Posterior cingulate gyrus (tissue), 11 donors: ENCODE data around the gene PRMT2.
A peak's percentile ranks its signal among the peaks of the same experiment; 100 is the strongest.

Experiments
- DNase-seq, 10 donors: peaks; one replicate each; pipeline versions ENCODE4 v3.0.0 to v3.0.0-alpha.2; 2020 to 2021; ENCODE audit warnings: mixed read lengths in 3 of 10
- intact Hi-C: fragments of 100-400 bp; cut with DNase I; formaldehyde crosslinking; loops from one replicate; pipeline ENCODE4 v1.15.1; 2023

Gene PRMT2

DNA sequence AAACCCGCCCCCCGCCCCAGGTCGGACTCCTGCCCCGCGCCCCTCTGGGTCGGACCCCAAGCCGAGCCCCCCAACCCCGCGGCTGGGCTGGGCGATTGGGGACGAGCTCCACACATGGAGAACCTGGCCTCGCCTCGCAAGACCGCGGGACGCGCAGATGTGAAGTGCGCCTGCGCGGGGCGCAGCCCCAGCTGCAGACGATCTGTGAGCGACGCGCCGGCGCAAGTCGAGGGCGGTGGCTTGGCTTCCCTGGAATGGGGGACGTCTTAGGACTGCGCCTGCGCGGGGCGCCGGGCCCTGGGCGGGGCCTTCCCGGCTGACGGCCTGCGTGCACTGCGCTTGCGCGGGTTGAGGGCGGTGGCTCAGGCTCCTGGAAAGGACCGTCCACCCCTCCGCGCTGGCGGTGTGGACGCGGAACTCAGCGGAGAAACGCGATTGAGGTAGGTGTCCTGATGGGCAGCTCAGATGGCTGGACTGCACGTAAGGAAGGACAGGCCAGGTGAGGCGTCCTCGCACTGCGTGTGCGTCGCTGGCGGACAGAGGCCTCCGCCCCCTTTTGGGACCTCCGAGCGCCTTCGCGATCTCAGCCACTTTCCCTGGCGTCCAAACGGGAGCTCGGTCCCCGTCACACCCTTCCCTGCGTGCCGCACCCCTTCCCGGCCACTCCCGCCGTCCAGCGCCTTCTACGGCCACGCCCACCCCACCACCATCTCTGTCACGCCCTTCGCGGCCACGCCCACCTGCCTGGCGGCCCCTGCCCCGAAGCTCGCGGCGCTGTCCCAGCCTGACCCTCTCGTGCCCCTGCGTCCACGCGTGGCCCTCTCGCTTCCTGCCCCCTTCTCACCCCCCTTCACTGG lies at the start of gene PRMT2:
Gene PRMT2 (plus strand): TSS at position 351 of the 857 bp plus-strand sequence. CDS start 1,278 bp downstream, outside the sequence.
- peak; percentile 93 to 99 (median 95) for DNase-seq
- intact Hi-C loops = no loop called here

DNA sequence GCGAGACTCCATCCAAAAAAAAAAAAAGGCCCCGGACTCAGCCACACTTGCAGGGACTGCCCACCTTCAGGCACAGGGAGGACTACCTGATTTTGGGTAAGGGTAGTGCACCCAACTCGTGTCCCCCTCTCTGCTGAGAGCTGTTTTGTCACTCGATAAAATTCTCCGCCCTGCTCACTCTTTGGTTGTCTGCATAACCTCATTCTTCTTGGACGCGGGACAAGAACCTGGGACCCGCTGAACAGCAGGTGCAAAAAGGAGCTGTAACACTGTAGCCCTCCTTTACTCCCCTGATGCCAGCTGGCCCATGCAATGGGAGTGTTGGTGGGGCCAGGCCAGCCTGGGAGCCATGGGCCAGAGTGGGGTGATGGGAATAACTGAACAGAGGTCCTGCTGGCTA lies 41.2 kb upstream of the PRMT2 start:
- DNase-seq = no peak
- intact Hi-C loops = no loop called here

DNA sequence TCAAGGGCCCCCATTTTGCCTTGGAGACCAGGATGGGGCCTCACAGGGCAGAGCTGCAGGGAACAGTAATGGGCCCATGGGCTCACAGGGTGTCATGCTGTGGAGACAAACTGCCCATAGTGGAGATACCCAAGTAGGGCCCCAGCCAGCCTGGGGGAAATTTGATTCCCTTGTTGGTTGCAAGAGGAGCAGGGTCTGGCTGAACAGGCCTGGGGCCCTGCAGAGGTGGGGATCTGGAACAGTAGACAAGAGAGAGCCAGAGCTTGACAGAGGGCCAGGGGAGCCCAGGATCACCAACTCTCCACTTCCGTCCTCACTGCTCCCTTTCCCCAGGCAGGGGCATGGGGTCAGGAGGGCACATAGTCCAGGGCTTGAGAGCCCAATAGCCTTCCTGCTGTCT lies 39.3 kb upstream of the PRMT2 start:
- intact Hi-C loops = no loop called here

DNA sequence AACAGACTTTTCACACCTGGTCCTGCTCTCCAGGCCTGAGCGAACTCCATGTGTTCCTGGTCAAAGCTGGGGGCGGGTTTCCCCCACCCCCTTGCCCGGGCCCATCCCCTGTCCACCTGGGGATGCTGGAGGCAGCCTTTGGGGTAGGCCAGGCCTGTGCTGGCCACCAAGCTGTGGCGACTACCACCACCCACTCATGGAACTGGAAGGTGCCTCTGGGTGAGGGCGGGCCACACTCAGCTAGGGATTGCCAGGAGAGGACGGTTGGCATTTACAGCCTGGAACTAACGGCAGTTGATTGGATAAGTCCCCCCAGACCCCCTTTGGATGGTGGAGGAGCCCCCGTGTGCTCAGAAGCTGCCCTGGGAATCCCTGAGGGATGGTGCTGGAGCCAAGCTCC lies 38.4 kb upstream of the PRMT2 start:
- no peak for DNase-seq
- intact Hi-C loops = no loop called here

More for the DNA sequence above, 39.3 kb upstream of the PRMT2 start:
- DNase-seq = no peak

DNA sequence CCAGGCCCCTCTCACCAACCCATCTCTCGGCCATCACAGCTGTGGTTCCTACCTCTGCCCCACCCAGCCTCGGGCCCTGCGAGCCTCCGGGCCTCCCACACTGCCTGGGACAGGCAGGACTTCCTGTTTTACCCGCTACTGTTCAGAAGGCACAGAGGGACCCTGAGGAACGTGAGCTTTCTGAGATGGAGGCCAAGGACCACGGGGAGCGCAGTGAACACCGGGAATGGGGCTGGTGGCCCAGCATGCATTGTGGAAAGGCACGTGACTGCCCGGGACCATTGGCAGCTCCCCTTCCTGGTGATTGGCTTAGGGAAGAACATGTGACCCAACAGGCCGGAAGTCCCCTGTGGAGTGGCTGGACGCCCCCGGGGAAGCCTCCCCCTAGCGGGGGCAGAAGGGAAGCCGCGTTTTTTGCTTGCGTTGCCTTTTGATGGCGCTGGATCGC lies 37.6 kb upstream of the PRMT2 start:
- DNase-seq = peak in 1 of 10 donors; percentile 53
- intact Hi-C loops = no loop called here

DNA sequence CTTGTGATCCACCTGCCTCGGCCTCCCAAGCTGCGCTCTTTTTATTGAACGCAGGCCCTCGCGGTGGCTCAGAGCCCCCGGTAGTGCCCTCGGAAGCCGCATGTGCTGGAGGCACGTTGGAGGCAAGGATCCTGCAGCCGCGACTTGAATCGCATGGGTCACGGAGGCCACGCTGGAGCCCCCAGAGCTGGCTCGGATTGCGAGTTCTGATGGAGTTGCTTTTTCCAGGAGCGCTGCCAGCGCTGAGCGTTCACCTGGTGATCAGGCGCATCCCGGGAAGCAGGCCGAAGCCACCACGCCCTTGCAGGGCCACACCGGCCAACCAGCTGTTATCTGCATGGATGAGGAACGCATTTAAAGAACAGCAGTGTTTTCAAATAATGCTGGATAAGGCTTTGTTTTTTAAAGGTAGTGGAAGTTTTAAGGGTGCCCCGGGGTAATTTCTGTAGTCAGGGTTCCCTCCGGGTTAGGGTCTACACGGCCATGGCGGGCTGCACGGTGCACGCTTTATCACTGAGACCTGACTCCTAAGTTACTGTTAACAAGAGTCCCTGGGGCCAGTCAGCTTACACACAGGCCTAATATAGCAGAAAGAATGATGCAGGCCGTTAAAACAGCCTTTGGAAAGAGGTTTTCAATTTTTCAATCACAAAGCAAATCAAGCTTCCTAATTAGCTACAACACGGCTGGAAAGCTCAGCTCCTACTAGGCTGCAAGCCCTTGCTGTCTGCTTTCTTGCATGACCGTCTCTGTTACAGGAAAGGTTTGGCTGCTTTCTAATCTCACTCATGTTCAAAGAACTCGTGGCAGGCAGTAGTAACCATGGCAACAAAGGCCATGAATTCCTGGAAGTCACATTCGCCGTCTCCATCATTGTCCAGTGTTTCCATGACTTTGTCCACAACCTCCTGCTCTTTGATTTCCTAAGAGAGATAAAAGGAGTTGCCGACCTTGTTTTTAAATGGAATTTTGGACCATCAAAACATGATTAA lies 36.6 kb upstream of the PRMT2 start:
- intact Hi-C loops = no loop called here
- no peak for DNase-seq

DNA sequence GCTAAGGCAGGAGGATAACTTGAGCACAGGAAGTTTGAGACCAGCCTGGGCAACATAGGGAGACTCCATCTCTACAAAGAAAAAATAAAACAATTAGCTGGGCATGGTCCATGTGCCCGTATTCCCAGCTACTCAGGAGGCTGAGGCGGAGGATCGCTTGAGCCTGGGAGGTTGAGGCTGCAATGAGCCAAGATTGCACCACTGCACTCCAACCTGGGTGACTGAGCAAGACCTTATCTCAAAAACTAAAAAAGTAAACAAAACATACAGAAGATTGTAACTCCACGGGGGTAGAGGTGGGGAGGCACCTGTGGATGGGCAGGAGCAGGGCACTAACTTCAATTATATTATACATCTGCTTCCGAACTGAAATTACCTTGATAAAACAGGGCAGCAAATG lies 35.2 kb upstream of the PRMT2 start:
- intact Hi-C loops = no loop called here
- DNase-seq = no peak

DNA sequence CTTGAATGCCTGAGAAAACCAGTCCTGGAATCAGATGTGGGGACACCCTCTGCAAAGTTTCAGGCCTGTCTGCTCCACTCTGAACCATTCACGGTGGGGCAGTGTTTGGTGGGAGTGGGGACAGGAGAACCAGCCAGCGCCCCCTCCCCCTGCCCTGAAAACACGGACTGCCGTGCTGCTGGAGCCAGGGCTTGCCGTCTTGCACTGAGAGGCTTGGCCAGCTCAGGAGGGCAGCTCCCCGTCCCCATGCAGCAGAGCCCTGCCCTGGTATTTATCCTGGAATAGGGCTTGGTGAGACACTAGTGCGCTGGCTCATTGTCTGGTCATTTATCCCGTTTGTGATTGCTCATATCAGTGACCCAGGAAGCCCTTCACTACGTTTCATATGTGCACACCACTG lies 34.5 kb upstream of the PRMT2 start:
- intact Hi-C loops = no loop called here
- no peak for DNase-seq

DNA sequence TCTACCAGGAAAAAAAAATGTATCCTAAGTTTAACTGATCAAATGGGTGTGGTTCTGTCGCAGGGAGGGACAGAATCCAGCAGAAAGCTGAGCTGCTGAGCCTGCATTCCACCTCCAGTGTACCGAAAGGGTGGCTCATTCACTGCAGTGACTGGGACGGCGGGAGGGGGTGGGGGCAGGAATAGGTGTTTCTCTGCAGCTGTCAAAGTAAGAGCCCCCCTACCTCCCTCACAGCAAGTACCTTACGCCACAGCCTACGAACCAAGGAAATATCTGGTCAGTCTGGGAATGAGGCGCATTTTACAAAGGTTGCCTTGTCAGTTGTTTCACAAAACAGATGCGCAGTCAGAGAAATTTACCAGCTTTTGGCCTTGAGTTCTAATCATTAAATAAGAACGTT lies 32.2 kb upstream of the PRMT2 start:
- intact Hi-C loops = no loop called here
- DNase-seq = peak in 2 of 10 donors; percentile 44 to 55

DNA sequence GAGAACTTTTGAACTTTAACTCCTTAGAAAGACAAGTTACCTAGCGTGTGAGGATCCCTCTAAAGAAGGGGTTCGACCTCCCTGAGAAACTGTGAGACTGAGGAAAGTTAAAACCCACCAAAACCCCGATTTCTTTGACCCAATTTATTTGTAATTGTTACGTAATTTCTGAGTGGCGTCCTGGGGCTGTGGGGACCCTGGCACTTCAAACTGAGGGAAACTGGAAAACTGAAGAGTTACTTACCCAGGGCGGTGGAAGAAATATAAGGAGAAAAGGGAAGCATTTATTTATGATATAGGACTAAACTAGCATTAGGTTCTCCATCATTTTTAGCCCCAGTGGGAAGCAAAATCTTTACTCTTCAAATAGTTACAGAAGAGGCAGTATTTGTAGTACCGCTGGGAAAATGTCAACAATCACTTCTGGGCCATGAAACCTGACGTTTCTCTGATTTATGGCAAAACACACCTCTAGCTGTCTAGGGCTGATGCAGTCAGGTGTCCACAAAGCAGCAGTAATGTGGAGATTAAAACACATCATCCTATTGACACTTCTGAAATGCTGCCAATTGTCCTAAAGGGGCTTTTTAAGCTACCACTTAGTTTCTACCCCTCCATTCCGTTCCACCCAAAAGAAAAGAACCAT lies 31.0 kb upstream of the PRMT2 start:
- intact Hi-C loops = no loop called here
- no peak for DNase-seq

DNA sequence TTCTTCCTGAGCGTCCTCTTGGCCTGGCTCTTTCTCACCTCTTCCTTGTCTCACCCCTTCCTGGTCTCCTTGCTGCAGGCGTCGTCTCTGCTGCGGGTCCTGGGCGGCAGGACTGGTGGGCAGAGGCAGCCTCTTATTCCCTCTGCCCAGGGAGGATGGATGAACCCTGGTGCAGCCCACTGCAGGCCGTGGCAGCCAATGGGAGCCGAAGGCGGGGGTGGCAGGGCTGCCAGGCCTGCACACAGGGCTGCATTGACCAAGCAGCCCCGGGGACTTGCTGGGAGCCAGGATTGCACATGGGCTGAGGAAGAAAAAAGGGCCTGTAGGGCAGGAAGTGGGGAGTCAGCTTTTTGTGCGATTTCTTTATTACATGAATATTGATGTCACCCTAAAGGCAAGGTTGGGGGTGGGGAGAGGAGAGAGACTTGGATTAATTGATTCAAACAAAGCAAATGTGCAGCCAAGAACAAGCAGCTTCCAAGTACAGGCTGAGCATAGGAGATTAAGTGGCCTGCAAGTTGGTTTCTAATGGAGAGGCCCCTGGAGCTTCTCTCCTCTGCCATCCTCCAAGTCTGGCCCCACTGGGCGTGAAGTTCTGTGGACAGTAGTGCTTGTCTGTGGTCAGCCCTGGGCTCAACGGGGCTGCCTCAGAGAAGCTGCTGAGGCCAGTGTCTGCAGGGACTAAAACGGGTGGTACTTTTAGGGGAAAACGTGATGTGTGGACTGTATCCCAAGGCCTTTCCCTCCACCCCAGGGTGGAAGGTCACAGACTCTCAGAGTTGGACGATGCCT lies 30.3 kb upstream of the PRMT2 start, which contains the start of gene S100B:
Gene S100B (minus strand): TSS at position 108 of the 792 bp plus-strand sequence. CDS start 2,667 bp downstream, outside the sequence.
- DNase-seq = peak; percentile 76 to 98 (median 86)
- intact Hi-C loops = no loop called here

DNA sequence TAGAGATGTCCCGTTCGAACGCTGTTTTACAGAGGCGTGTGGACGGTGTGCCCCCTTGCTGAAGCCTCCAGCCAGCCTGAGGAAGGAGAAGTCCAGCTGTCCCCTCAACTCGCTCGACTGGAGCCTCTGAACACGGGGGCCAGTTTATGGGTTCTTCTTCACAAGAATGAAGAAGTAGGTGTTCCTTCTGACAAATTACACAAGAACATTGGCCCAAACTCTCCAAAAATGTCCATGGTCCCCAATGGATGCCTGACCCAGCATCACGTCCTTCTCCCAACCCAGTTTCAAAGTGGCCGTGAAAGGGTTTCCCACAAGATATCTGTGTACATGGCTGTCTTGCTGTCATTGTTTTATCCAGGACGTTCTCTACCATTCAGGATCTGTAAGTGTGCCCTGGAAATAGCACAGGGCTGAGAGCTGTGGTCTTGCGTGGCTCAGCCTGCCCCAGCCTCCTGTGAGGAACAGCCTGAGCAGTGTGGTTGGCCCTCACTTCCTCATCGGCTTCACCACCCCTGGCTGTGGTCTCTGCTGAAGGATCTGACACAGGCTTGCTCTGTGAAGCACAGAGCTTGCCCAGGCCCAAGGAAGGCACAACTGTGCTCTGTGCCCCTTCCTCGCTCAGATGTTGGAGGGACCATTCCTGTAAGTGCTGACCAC lies 29.6 kb upstream of the PRMT2 start:
- intact Hi-C loops = no loop called here
- peak in 3 of 10 donors; percentile 24 to 90 (median 34) for DNase-seq

DNA sequence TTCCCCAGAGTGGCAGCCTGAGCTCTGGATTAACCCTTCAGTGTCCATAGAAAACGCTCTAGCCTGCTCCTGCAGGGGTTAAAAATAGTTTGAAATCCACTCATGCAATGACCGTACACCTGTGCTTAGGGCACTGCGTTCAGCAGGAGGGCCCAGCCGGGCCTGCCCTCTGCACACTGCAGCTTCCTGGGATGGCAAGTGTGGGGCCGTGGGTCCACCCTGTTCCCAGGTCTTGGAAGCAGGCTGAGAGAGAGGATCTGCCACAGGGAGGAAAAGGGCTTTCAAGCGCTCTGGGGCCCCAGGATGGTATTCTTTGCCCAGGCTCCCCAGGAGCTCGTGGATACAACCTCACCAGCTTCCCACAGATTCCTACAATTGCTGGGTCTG lies 29.1 kb upstream of the PRMT2 start:
- intact Hi-C loops = no loop called here
- no peak for DNase-seq

DNA sequence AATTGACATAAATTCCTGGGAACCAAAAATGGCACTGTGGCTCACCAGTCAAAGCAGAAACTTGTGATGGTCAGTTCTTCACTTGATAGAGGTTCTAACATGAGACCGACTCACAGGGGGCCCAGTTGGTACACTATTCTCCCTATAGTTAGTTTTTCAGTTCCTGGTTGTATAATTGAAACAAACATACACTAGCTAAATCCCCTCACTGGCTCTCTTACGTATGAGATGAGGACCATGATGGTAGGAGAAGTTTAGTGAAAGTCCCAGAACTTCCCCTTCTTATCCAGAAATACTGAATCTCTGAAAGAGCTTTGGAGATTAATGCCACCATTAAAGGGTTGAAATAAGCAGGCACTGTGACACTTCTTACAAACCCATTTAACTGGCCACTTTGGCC lies 27.8 kb upstream of the PRMT2 start:
- no peak for DNase-seq
- intact Hi-C loops = no loop called here

DNA sequence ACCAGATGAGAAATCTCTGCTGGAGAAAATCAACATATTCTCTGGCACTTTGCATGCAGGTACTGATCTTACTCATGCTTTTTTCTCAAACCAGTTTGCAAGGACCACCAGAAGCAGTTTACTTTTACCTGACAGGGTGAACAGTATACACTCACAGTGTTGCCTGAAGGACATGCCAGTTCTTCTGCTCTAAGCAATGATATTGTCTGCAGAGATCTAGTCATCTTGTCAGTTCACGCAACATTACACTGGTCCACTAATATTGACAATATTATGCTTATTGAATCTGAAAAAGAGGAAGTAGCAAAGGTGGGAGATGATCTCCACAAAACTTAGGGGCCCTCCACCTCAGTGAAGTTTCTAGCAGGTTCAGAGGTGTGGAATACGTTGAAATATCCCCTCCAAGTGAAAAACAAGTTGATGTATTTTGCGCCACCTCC lies 26.8 kb upstream of the PRMT2 start:
- intact Hi-C loops = no loop called here
- no peak for DNase-seq

DNA sequence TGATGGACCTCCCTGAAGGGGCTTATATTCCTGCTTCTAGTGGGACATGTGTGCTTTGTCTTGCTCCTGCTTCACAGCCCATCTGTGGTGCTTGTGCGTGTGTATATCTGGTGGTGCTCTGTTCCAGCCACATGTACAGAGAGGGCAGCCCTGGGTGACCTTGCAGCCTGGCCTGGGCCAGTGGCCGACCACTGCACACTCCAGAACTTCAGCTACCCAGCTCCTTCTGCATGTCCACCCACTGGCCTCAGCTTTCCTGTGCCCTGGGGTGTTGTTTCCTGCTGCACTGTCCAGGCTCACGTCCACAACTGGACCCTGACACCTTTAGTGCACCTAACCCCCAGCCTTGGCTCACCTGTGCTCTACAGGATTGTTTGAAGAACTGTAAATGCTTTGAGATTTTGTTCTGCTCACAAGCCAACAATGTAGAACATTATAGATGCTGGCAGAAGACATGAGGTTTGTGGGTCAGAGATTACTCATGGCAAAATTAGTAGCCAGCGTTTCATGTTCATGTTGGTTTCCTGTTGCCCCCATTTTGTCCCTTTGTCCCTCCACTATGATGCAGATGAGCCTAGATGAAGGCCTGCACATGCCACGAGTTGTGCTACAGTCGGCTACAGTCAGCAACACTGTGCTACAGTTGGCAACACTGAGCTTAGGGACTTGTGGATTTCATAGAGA lies 25.3 kb upstream of the PRMT2 start:
- intact Hi-C loops = no loop called here
- no peak for DNase-seq

DNA sequence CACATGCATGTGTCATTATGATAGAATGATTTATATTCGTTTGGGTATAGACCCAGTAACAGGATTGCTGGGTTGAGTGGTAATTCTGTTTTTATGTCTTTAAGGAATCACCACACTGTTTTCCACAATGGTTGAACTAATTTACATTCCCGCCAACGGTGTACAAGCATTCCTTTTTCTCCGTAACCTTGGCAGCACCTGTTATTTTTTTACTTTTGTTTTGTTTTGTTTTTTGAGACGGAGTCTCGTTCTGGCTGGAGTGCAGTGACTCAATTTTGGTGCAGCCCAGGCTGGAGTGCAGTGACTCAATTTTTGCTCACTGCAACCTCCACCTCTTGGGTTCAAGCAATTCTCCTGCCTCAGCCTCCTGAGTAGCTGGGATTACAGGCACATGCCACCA lies 22.1 kb upstream of the PRMT2 start:
- intact Hi-C loops = no loop called here
- no peak for DNase-seq

DNA sequence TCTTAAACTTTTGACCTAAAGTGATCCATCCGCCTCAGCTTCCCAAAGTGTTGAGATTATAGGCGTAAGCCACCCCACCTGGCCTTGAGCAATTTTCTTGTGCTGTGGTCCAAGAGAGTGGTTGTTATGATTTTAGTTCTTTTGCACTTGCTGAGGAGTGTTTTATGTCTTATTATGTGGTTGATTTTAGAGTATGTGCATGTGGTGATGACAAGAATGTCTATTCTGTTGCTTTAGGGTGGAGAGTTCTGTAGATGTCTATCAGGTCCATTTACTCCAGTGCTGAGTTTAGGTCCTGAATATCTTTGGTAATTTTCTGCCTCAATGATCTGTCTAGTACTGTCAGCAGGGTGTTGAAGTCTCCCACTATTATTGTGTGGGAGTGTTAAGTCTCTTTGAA lies 19.4 kb upstream of the PRMT2 start:
- intact Hi-C loops = no loop called here
- DNase-seq = no peak

DNA sequence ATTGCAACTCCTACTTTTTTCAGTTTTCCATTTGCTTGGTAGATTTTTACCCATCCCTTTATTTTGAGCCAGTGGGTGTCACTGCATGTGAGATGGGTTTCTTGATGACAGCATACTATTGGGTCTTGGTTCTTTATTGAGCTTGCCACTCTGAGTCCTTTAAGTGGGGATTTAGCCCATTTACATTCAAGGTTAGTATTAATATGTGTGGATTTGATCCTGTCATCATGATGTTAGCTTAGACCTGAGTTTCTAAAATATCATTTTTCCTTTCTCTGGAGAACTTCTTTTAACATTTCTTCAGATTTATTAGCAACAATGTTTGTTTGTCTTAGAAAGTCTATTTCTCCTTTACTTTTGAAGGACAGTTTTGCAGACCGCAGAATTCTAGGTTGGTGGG lies 18.8 kb upstream of the PRMT2 start:
- intact Hi-C loops = no loop called here
- no peak for DNase-seq
